ENCODE measurements around the gene PKIG.

The PKIG gene

GRCh38 chr20:44576297-44576696, 6.1 kb upstream of the PKIG start:
- H3K4me1 ChIP-seq, result peaks cover 0 to 62% (median 32%) of the 10 kb centered on the region in 4 donors
- H3K27me3 ChIP-seq, result no peaks in the 10 kb centered on the region
- no peaks in the 10 kb centered on the region for H3K36me3 ChIP-seq
- DNase-seq, result no peak
- no peaks in the 10 kb centered on the region for H3K9me3 ChIP-seq
- H3K4me3 ChIP-seq, result no peak overlapping the region
- TF ChIP-seq CTCF (IDR thresholded peaks at IDR 0.05), result peak in 1 of 2 experiments; percentile 21
- intact Hi-C loops (cut with DNase I; ENCODE audit: low total_unique reads), result no loop called here
- H3K27ac ChIP-seq, result peak overlapping the region in 1 of 2 donors; percentile 34

GRCh38 chr20:44579313-44580081, 2.9 kb upstream of the PKIG start:
- intact Hi-C loops (cut with DNase I; ENCODE audit: low total_unique reads), result no loop called here
- H3K36me3 ChIP-seq, result no peaks in the 10 kb centered on the region
- H3K4me1 ChIP-seq, result peaks cover 0 to 58% (median 24%) of the 10 kb centered on the region in 4 donors
- no peak for DNase-seq
- H3K27me3 ChIP-seq, result no peaks in the 10 kb centered on the region
- no peak overlapping the region for H3K4me3 ChIP-seq
- TF ChIP-seq CTCF (IDR thresholded peaks at IDR 0.05), result no peak
- no peaks in the 10 kb centered on the region for H3K9me3 ChIP-seq
- H3K27ac ChIP-seq, result peak overlapping the region; percentile 27 to 83

GRCh38 chr20:44580581-44581268, 1.7 kb upstream of the PKIG start:
- no peak for DNase-seq
- no peaks in the 10 kb centered on the region for H3K27me3 ChIP-seq
- TF ChIP-seq CTCF (IDR thresholded peaks at IDR 0.05), result no peak
- no peaks in the 10 kb centered on the region for H3K9me3 ChIP-seq
- intact Hi-C loops (cut with DNase I; ENCODE audit: low total_unique reads), result no loop called here
- H3K4me1 ChIP-seq, result peaks cover 0 to 71% (median 35%) of the 10 kb centered on the region in 4 donors
- no peaks in the 10 kb centered on the region for H3K36me3 ChIP-seq
- no peak overlapping the region for H3K4me3 ChIP-seq
- H3K27ac ChIP-seq, result peak overlapping the region; percentile 79 to 83

GRCh38 chr20:44581515-44581914, 864 bp upstream of the PKIG start:
- DNase-seq, result no peak
- Histone ChIP-seq H3K36me3 (no peaks in the 10 kb centered on the region), H3K9me3 (no peaks in the 10 kb centered on the region), H3K4me3 (no peak overlapping the region), H3K4me1 (peaks cover 0 to 74% (median 43%) of the 10 kb centered on the region in 4 donors), H3K27me3 (no peaks in the 10 kb centered on the region), H3K27ac (peak overlapping the region; percentile 79 to 83)
- intact Hi-C loops (cut with DNase I; ENCODE audit: low total_unique reads), result no loop called here
- no peak for TF ChIP-seq CTCF (IDR thresholded peaks at IDR 0.05)

- no peak for TF ChIP-seq CTCF (IDR thresholded peaks at IDR 0.05)
- Histone ChIP-seq H3K9me3 (no peaks in the 10 kb centered on the region), H3K36me3 (no peaks in the 10 kb centered on the region), H3K4me3 (peak overlapping the region; percentile 44 to 47), H3K27ac (peak overlapping the region; percentile 79 to 83), H3K27me3 (no peaks in the 10 kb centered on the region), H3K4me1 (peaks cover 0 to 81% (median 55%) of the 10 kb centered on the region in 4 donors)
- DNase-seq, result no peak
- intact Hi-C loops (cut with DNase I; ENCODE audit: low total_unique reads), result no loop called here
Observed at GRCh38 chr20:44583157-44583556, 778 bp downstream of the PKIG start.

Measured in tibial artery (tissue), 4 donors.